Neural cell (in vitro differentiated cells): ENCODE data around the gene ST3GAL3. TPM values are rescaled to one million over a fixed set of nuclear protein-coding genes. Genes with fewer than 3 reads are reported as not detected.
A peak's percentile ranks its signal among the peaks of the same experiment; 100 is the strongest.

ENCODE experiments used
- H2AFZ ChIP-seq: fragments of 200-600, 300-800 bp; sonication (generic), shearing (Covaris generic); 2 replicates; pipeline ENCODE4 v1.6.0; 2014; ENCODE audit warnings: low read depth, mild to moderate bottlenecking, antibody characterized with exemption, low read length, moderate library complexity
- H3F3A ChIP-seq: fragments of 200-600 bp; shearing (Covaris generic); 2 replicates; pipeline ENCODE4 v1.6.1; 2016; ENCODE audit warnings: mild to moderate bottlenecking, moderate library complexity, mixed read lengths, antibody characterized with exemption, low read length; ENCODE audit not compliant: insufficient read depth, poor library complexity, severe bottlenecking
- H3K27ac ChIP-seq: fragments of 200-600, 300-800 bp; sonication (generic), shearing (Covaris generic); 2 replicates; pipeline ENCODE4 v1.5.1; 2014; ENCODE audit warnings: mild to moderate bottlenecking, low read length, moderate library complexity
- H3K27me3 ChIP-seq: fragments of 300-800, 200-600 bp; sonication (generic), shearing (Covaris generic); 2 replicates; pipeline ENCODE4 v1.6.0; 2014; ENCODE audit warnings: mild to moderate bottlenecking, low read depth, low read length, moderate library complexity; ENCODE audit not compliant: insufficient read depth
- H3K36me3 ChIP-seq: fragments of 300-800, 200-600 bp; sonication (generic), shearing (Covaris generic); 2 replicates; pipeline ENCODE4 v1.5.1; 2014; ENCODE audit warnings: mild to moderate bottlenecking, antibody characterized with exemption, low read length, moderate library complexity; ENCODE audit not compliant: insufficient read depth
- H3K4me2 ChIP-seq: fragments of 300-800, 200-600 bp; sonication (generic), shearing (Covaris generic); 2 replicates; pipeline ENCODE4 v1.6.0; 2014; ENCODE audit warnings: mild to moderate bottlenecking, low read length
- H3K4me3 ChIP-seq: fragments of 300-800, 200-600 bp; sonication (generic), shearing (Covaris generic); 2 replicates; pipeline ENCODE4 v1.5.1; 2014; ENCODE audit warnings: mild to moderate bottlenecking, low read length, moderate library complexity
- H3K79me2 ChIP-seq: fragments of 200-600 bp; shearing (Covaris generic); replicated peaks from 2 replicates; pipeline ENCODE4 v1.6.0; 2014; ENCODE audit warnings: mild to moderate bottlenecking, low read length, moderate library complexity; ENCODE audit not compliant: insufficient read depth
- H3K9ac ChIP-seq: fragments of 300-800, 200-600 bp; sonication (generic), shearing (Covaris generic); 2 replicates; pipeline ENCODE4 v1.6.1; 2016; ENCODE audit warnings: mild to moderate bottlenecking, low read length, mixed read lengths
- H3K9me2 ChIP-seq: fragments of 200-600 bp; shearing (Covaris generic); 2 replicates; pipeline ENCODE4 v1.6.1; 2016; ENCODE audit warnings: mild to moderate bottlenecking, low read length, mixed read lengths; ENCODE audit not compliant: insufficient read depth
- H3K9me3 ChIP-seq: fragments of 200-600, 300-800 bp; sonication (generic), shearing (Covaris generic); 2 replicates; pipeline ENCODE4 v1.6.1; 2016; ENCODE audit warnings: mild to moderate bottlenecking, mixed run types, low read length, moderate library complexity, mixed read lengths
- H4K20me1 ChIP-seq: fragments of 200-600 bp; shearing (Covaris generic); 2 replicates; pipeline ENCODE4 v1.6.1; 2016; ENCODE audit warnings: mild to moderate bottlenecking, mixed run types; ENCODE audit not compliant: insufficient read depth
- CTCF ChIP-seq: fragments of 450-650 bp; IDR thresholded peaks from 2 replicates; pipeline ENCODE4 v1.5.1; 2014; ENCODE audit warnings: antibody characterized with exemption, mild to moderate bottlenecking, moderate library complexity; ENCODE audit not compliant: poor library complexity, severe bottlenecking
- EP300 ChIP-seq: fragments of 450-650 bp; conservative IDR thresholded peaks from 2 replicates; pipeline ENCODE4 v1.6.1; 2014; ENCODE audit warnings: antibody characterized with exemption, mild to moderate bottlenecking, moderate library complexity; ENCODE audit not compliant: poor library complexity, severe bottlenecking
- EZH2 ChIP-seq: fragments of 200-600, 300-800 bp; shearing (Covaris generic), sonication (generic); IDR thresholded peaks from 2 replicates; pipeline ENCODE4 v1.6.1; 2014; ENCODE audit warnings: antibody characterized with exemption, low read length, borderline replicate concordance, mild to moderate bottlenecking; ENCODE audit not compliant: insufficient read depth, poor library complexity, severe bottlenecking
- MXI1 ChIP-seq: fragments of 450-650 bp; conservative IDR thresholded peaks from 2 replicates; pipeline ENCODE4 v1.6.1; 2014; ENCODE audit warnings: antibody characterized with exemption, mild to moderate bottlenecking; ENCODE audit not compliant: poor library complexity, severe bottlenecking
- POLR2AphosphoS5 ChIP-seq: IDR thresholded peaks from 2 replicates; pipeline ENCODE4 v1.6.1; 2012
- RAD21 ChIP-seq: fragments of 450-650 bp; conservative IDR thresholded peaks from 2 replicates; pipeline ENCODE4 v1.6.1; 2014; ENCODE audit warnings: antibody characterized with exemption, mild to moderate bottlenecking, moderate library complexity
- REST ChIP-seq: IDR thresholded peaks from 2 replicates; pipeline ENCODE4 v1.6.1; 2012; ENCODE audit warnings: borderline replicate concordance
- SMC3 ChIP-seq: fragments of 450-650 bp; conservative IDR thresholded peaks from 2 replicates; pipeline ENCODE4 v1.6.1; 2014; ENCODE audit warnings: antibody characterized with exemption, mild to moderate bottlenecking, moderate library complexity; ENCODE audit not compliant: poor library complexity
- TAF1 ChIP-seq: IDR thresholded peaks from 2 replicates; pipeline ENCODE4 v1.6.1; 2012; ENCODE audit warnings: low read depth
- polyA plus RNA-seq: library from polyadenylated mRNA; depleted of rRNA; stranded (reverse); fragments of >200 nt; gene quantifications from 2 replicates; pipeline ENCODE4 v1.2.3, GENCODE V29; 2014

ST3GAL3 gene
- polyA plus RNA-seq, 1 donor from 2014 or later, result 36.8 TPM

GRCh38 chr1:43944860-43945259 is 237.5 kb downstream of the ST3GAL3 start:
- no peaks in the 10 kb centered on the region for H3K9me2 ChIP-seq
- TF ChIP-seq MXI1, result no peak
- no peak for TF ChIP-seq EZH2
- TF ChIP-seq REST, result no peak
- no peak for TF ChIP-seq RAD21
- no peak for TF ChIP-seq EP300
- no peak for TF ChIP-seq SMC3
- no peak for TF ChIP-seq TAF1
- no peak for TF ChIP-seq POLR2AphosphoS5
- no peak for TF ChIP-seq CTCF
- H3K36me3 ChIP-seq, result no peaks in the 10 kb centered on the region
- H3K4me3 ChIP-seq, result no peak overlapping the region
- no peaks in the 10 kb centered on the region for H3K9me3 ChIP-seq
- peaks cover 20% of the 10 kb centered on the region for H3K79me2 ChIP-seq
- H2AFZ ChIP-seq, result no peak overlapping the region
- no peak overlapping the region for H3K4me2 ChIP-seq
- H3F3A ChIP-seq, result no peaks in the 10 kb centered on the region
- H4K20me1 ChIP-seq, result no peaks in the 10 kb centered on the region
- H3K9ac ChIP-seq, result no peak overlapping the region
- H3K27ac ChIP-seq, result no peak overlapping the region
- no peaks in the 10 kb centered on the region for H3K27me3 ChIP-seq

GRCh38 chr1:43945674-43946235 is 238.4 kb downstream of the ST3GAL3 start:
- H3K9ac ChIP-seq, result peak overlapping the region; percentile 89
- TF ChIP-seq SMC3 (no peak), POLR2AphosphoS5 (no peak), CTCF (no peak), TAF1 (no peak), EP300 (no peak), MXI1 (no peak), REST (no peak)
- H3K79me2 ChIP-seq, result peaks cover 27% of the 10 kb centered on the region
- H2AFZ ChIP-seq, result peak overlapping the region; percentile 81
- peak overlapping the region; percentile 85 for H3K4me2 ChIP-seq
- H3K27ac ChIP-seq, result peak overlapping the region; percentile 74
- no peaks in the 10 kb centered on the region for H3K9me3 ChIP-seq
- no peaks in the 10 kb centered on the region for H3K36me3 ChIP-seq
- H3K27me3 ChIP-seq, result no peaks in the 10 kb centered on the region
- no peaks in the 10 kb centered on the region for H4K20me1 ChIP-seq
- no peaks in the 10 kb centered on the region for H3F3A ChIP-seq
- H3K9me2 ChIP-seq, result no peaks in the 10 kb centered on the region
- H3K4me3 ChIP-seq, result peak overlapping the region; percentile 78
